ENCODE results near the gene MS4A7. TPM values are rescaled to one million over a fixed set of nuclear protein-coding genes. Genes with fewer than 3 reads are reported as not detected.

The MS4A7 gene
- polyA plus RNA-seq, 3 donors = 2.4 to 4.7 (median 4.2) TPM

Other genes with a start within 250 kb of the MS4A7 start
- gene MS4A6A, start 195.4 kb upstream of the MS4A7 start, polyA plus RNA-seq (ENCODE audit: insufficient read length in 3 of 3) = 10 to 100 TPM; 17.0 to 21.0 (median 17.5) TPM
- under 1 TPM; 0.45 to 0.68 (median 0.65) TPM for gene MS4A4E, start 135.4 kb upstream of the MS4A7 start, polyA plus RNA-seq (ENCODE audit: insufficient read length in 3 of 3)
- gene MS4A4A, start 97.9 kb upstream of the MS4A7 start, polyA plus RNA-seq (ENCODE audit: insufficient read length in 3 of 3) = 1 to 10 TPM; 4.7 to 7.4 (median 6.6) TPM
- not detected for gene MS4A6E, start 51.3 kb upstream of the MS4A7 start, polyA plus RNA-seq (ENCODE audit: insufficient read length in 3 of 3)
- gene MS4A14, start 17.9 kb downstream of the MS4A7 start, polyA plus RNA-seq (ENCODE audit: insufficient read length in 3 of 3) = under 1 TPM; 0.20 to 0.36 (median 0.24) TPM
- not detected for gene MS4A5, start 51.0 kb downstream of the MS4A7 start, polyA plus RNA-seq (ENCODE audit: insufficient read length in 3 of 3)
- 1 to 10 TPM in 1 of 3 donors, under 1 TPM in 2; 0.32 to 1.3 (median 0.35) TPM for gene MS4A1, start 77.3 kb downstream of the MS4A7 start, polyA plus RNA-seq (ENCODE audit: insufficient read length in 3 of 3)
- not detected for gene MS4A12, start 114.2 kb downstream of the MS4A7 start, polyA plus RNA-seq (ENCODE audit: insufficient read length in 3 of 3)
- not detected for gene MS4A13, start 136.9 kb downstream of the MS4A7 start, polyA plus RNA-seq (ENCODE audit: insufficient read length in 3 of 3)